OCI-LY7 (cell line): ENCODE results near the gene EPB41L1. TPM values are rescaled to one million over a fixed set of nuclear protein-coding genes. Genes with fewer than 3 reads are reported as not detected.

Experiments
- BruUV-seq: library from RNA; stranded (reverse); fragments of 400-500 nt; replicated peaks from 2 replicates; lab custom pipeline; 2021; lab: Mats Ljungman, UMichigan
- CTCF ChIA-PET: fragments of 300-600 bp; sonication (Branson Sonifier 250); formaldehyde crosslinking; loops from one replicate; lab custom pipeline; 2022; ENCODE audit warnings: antibody characterized with exemption; ENCODE audit not compliant: unreplicated experiment; lab: Charles Lee
- POLR2A ChIA-PET: fragments of 300-600 bp; sonication (Branson Sonifier 250); formaldehyde crosslinking; loops from one replicate; lab custom pipeline; 2022; ENCODE audit warnings: antibody characterized with exemption; lab: Charles Lee
- DNase-seq: peaks from one replicate; pipeline ENCODE4 v3.0.0-alpha.2; 2015; ENCODE audit warnings: low spot score
- H2AFZ ChIP-seq: fragments of 200-600 bp; sonication (generic), shearing (Covaris generic); 2 replicates; pipeline ENCODE4 v1.6.1; 2014; ENCODE audit warnings: mild to moderate bottlenecking, antibody characterized with exemption, low read length, moderate library complexity
- H3K27ac ChIP-seq: fragments of 200-600 bp; sonication (generic); 2 replicates; pipeline ENCODE4 v1.5.1; 2014; ENCODE audit warnings: mixed run types, low read depth, mild to moderate bottlenecking, moderate library complexity, low read length, inconsistent platforms; ENCODE audit not compliant: poor library complexity, severe bottlenecking
- H3K36me3 ChIP-seq: fragments of 200-600 bp; sonication (generic); 2 replicates; pipeline ENCODE4 v1.6.1; 2014; ENCODE audit warnings: mild to moderate bottlenecking, antibody characterized with exemption, low read length, moderate library complexity, mixed read lengths; ENCODE audit not compliant: insufficient read depth
- H3K4me1 ChIP-seq: fragments of 200-600 bp; sonication (generic); 2 replicates; pipeline ENCODE4 v1.5.1; 2014; ENCODE audit warnings: mild to moderate bottlenecking, low read length; ENCODE audit not compliant: insufficient read depth, poor library complexity, severe bottlenecking
- H3K4me2 ChIP-seq: fragments of 200-600 bp; sonication (generic); 2 replicates; pipeline ENCODE4 v1.6.1; 2014; ENCODE audit warnings: mild to moderate bottlenecking, low read length
- H3K4me3 ChIP-seq: fragments of 200-600 bp; sonication (generic); 2 replicates; pipeline ENCODE4 v1.5.1; 2014; ENCODE audit warnings: mild to moderate bottlenecking, low read depth, low read length; ENCODE audit not compliant: poor library complexity, severe bottlenecking
- H3K79me2 ChIP-seq: fragments of 200-600 bp; sonication (generic); 2 replicates; pipeline ENCODE4 v1.6.1; 2016; ENCODE audit warnings: low read depth, mild to moderate bottlenecking, low read length, moderate library complexity, mixed read lengths; ENCODE audit not compliant: insufficient read depth
- H3K9me2 ChIP-seq: fragments of 200-600 bp; sonication (generic); 2 replicates; pipeline ENCODE4 v1.6.1; 2016; ENCODE audit warnings: mild to moderate bottlenecking, low read length, mixed read lengths; ENCODE audit not compliant: insufficient read depth
- H3K9me3 ChIP-seq: fragments of 200-600 bp; sonication (generic); 2 replicates; pipeline ENCODE4 v1.6.1; 2014; ENCODE audit warnings: mild to moderate bottlenecking, mixed run types, low read length, mixed read lengths
- H4K20me1 ChIP-seq: fragments of 200-600 bp; sonication (generic); 2 replicates; pipeline ENCODE4 v1.6.1; 2014; ENCODE audit warnings: mild to moderate bottlenecking, antibody characterized with exemption, low read length, moderate library complexity, mixed read lengths; ENCODE audit not compliant: insufficient read depth
- CTCF ChIP-seq: fragments of 200-600 bp; sonication (generic); conservative IDR thresholded peaks from 2 replicates; pipeline ENCODE4 v1.5.1; 2014; ENCODE audit warnings: mild to moderate bottlenecking, antibody characterized with exemption, low read length, moderate library complexity, mixed read lengths
- EZH2phosphoT487 ChIP-seq: fragments of 200-600 bp; sonication (generic); IDR thresholded peaks from 2 replicates; pipeline ENCODE4 v1.6.1; 2018; ENCODE audit warnings: low read depth, borderline replicate concordance, mild to moderate bottlenecking, mixed run types, antibody characterized with exemption, low read length, moderate library complexity, mixed read lengths
- intact Hi-C: fragments of 100-400 bp; cut with micrococcal nuclease; formaldehyde crosslinking; loops from one replicate; pipeline ENCODE4 v1.10.0; 2022; ENCODE audit not compliant: unreplicated experiment
- total RNA-seq, 2 experiments: library from RNA; depleted of rRNA in 1 of 2; stranded (reverse); fragments of >200 nt in 1 of 2; shearing (Covaris generic) in 1 of 2; gene quantifications; 2 replicates each; pipeline ENCODE4 v1.2.3, GENCODE V29; 2014 to 2022

EPB41L1 gene
- total RNA-seq, 2 experiments from 2014 or later = 0.54 to 1.6 TPM

- peaks cover 94% of the 10 kb centered on the region for H3K36me3 ChIP-seq
- H3K27ac ChIP-seq = no peak overlapping the region
- POLR2A ChIA-PET = no interaction called here
- no peaks in the 10 kb centered on the region for H3K9me3 ChIP-seq
- no TSS peak for BruUV-seq
- no peak overlapping the region for H3K4me2 ChIP-seq
- CTCF ChIA-PET = no interaction called here
- H3K4me3 ChIP-seq = no peak overlapping the region
- no peak overlapping the region for H2AFZ ChIP-seq
- intact Hi-C loops = no loop called here
- peaks cover 7% of the 10 kb centered on the region; the same call in 1 of the 2 replicates for H3K79me2 ChIP-seq
- TF ChIP-seq CTCF (no peak), EZH2phosphoT487 (no peak)
- H4K20me1 ChIP-seq = 0 out of 2 replicates have a peak, but pooled peaks cover 6% of the 10 kb centered on the region
- DNase-seq = no peak
- H3K9me2 ChIP-seq = no peaks in the 10 kb centered on the region
- H3K4me1 ChIP-seq = no peaks in the 10 kb centered on the region
These were observed 96.9 kb downstream of the EPB41L1 start for GRCh38 chr20:36251426-36251825.

- H4K20me1 ChIP-seq = 0 out of 2 replicates have a peak, but pooled peaks cover 6% of the 10 kb centered on the region
- no peak overlapping the region for H3K4me2 ChIP-seq
- no peak overlapping the region for H3K4me3 ChIP-seq
- H3K79me2 ChIP-seq = peaks cover 7% of the 10 kb centered on the region; the same call in 1 of the 2 replicates
- H3K9me3 ChIP-seq = no peaks in the 10 kb centered on the region
- BruUV-seq = no TSS peak
- no peaks in the 10 kb centered on the region for H3K9me2 ChIP-seq
- no peaks in the 10 kb centered on the region for H3K4me1 ChIP-seq
- no peak overlapping the region for H2AFZ ChIP-seq
- H3K27ac ChIP-seq = no peak overlapping the region
- POLR2A ChIA-PET = no interaction called here
- TF ChIP-seq EZH2phosphoT487 = no peak
- no peak for TF ChIP-seq CTCF
- no peak for DNase-seq
- H3K36me3 ChIP-seq = peaks cover 92% of the 10 kb centered on the region
- intact Hi-C loops = no loop called here
- CTCF ChIA-PET = no interaction called here
These were observed 98.0 kb downstream of the EPB41L1 start for GRCh38 chr20:36252511-36252910.

GRCh38 chr20:36253036-36253435, 98.5 kb downstream of the EPB41L1 start:
- Histone ChIP-seq H3K27ac (no peak overlapping the region), H2AFZ (no peak overlapping the region), H4K20me1 (0 out of 2 replicates have a peak, but pooled peaks cover 6% of the 10 kb centered on the region), H3K79me2 (peaks cover 7% of the 10 kb centered on the region; the same call in 1 of the 2 replicates), H3K4me2 (no peak overlapping the region), H3K4me3 (no peak overlapping the region), H3K36me3 (peaks cover 87% of the 10 kb centered on the region), H3K4me1 (no peaks in the 10 kb centered on the region), H3K9me2 (no peaks in the 10 kb centered on the region), H3K9me3 (no peaks in the 10 kb centered on the region)
- ChIA-PET CTCF (no interaction called here), POLR2A (no interaction called here)
- intact Hi-C loops = no loop called here
- TF ChIP-seq EZH2phosphoT487 (no peak), CTCF (no peak)
- no TSS peak for BruUV-seq
- no peak for DNase-seq
